ENCODE measurements around the gene THAP4. TPM values are rescaled to one million over a fixed set of nuclear protein-coding genes. Genes with fewer than 3 reads are reported as not detected.

THAP4 gene
- polyA plus RNA-seq, 1 of the 3 experiments (the other 2 are of a cell fraction), result 64.7 TPM

- DNase-seq, result no peak
- Histone ChIP-seq H3K4me1 (ENCODE audit: control insufficient read depth in 1 of 2, insufficient read depth in 2 of 2, low read depth in 1 of 2, low read length in 1 of 2) (peaks cover 0 to 19% of the 10 kb centered on the region in 2 experiments; a peak in 1 of 4 replicates), H3K4me2 (no peak overlapping the region), H3K9me2 (no peaks in the 10 kb centered on the region), H3K4me3 (ENCODE audit: low read depth in 2 of 2, low read length in 1 of 2) (no peak overlapping the region), H4K20me1 (ENCODE audit: insufficient read depth) (peaks cover 9% of the 10 kb centered on the region; the same call in 1 of the 2 replicates), H3K9me3 (no peaks in the 10 kb centered on the region), H3K27me3 (ENCODE audit: insufficient read depth) (no peaks in the 10 kb centered on the region), H3K36me3 (replicated peaks in 1 of 2; ENCODE audit: control insufficient read depth in 1 of 2, insufficient read depth in 2 of 2, low read length in 1 of 2) (peaks cover 2 to 16% of the 10 kb centered on the region in 2 experiments), H3K9ac (no peak overlapping the region), H2AFZ (ENCODE audit: low read depth) (no peak overlapping the region), H3F3A (replicated peaks; ENCODE audit: insufficient read depth) (peaks cover 9% of the 10 kb centered on the region), H3K79me2 (ENCODE audit: insufficient read depth) (peaks cover 80% of the 10 kb centered on the region), H3K27ac (ENCODE audit: low read depth in 2 of 2, low read length in 1 of 2) (no peak overlapping the region)
- ChIA-PET POLR2A (no interaction called here), CTCF (interaction anchor here (1.6 kb wide), 1 partner anchor 20 kb away, joined by 5 read pairs; no protein-coding TSS in a partner anchor)
- no peak for TF ChIP-seq RXRA (IDR thresholded peaks at IDR 0.05; ENCODE audit: borderline replicate concordance, low read depth)
- TF ChIP-seq, protein P1, sequence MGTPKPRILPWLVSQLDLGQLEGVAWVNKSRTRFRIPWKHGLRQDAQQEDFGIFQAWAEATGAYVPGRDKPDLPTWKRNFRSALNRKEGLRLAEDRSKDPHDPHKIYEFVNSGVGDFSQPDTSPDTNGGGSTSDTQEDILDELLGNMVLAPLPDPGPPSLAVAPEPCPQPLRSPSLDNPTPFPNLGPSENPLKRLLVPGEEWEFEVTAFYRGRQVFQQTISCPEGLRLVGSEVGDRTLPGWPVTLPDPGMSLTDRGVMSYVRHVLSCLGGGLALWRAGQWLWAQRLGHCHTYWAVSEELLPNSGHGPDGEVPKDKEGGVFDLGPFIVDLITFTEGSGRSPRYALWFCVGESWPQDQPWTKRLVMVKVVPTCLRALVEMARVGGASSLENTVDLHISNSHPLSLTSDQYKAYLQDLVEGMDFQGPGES (IDR thresholded peaks at IDR 0.05; ENCODE audit: low read depth, low read length), result no peak
- TF ChIP-seq SIN3A (IDR thresholded peaks at IDR 0.05; ENCODE audit: borderline replicate concordance, low read depth, low read length), result no peak
- TF ChIP-seq FOXM1 (IDR thresholded peaks at IDR 0.05; ENCODE audit: low read depth), result no peak
- TF ChIP-seq SMC3 (IDR thresholded peaks at IDR 0.05; ENCODE audit: low read depth, low read length), result no peak
- no peak for TF ChIP-seq EZH2phosphoT487 (IDR thresholded peaks at IDR 0.05; ENCODE audit: borderline replicate concordance, low read depth)
- no peak for TF ChIP-seq RFX5 (IDR thresholded peaks at IDR 0.05; ENCODE audit: low read length)
- TF ChIP-seq MEF2A (IDR thresholded peaks at IDR 0.05; ENCODE audit: borderline replicate concordance, low read depth), result no peak
- TF ChIP-seq TAF1 (IDR thresholded peaks at IDR 0.05; ENCODE audit: borderline replicate concordance, low read depth, low read length), result no peak
- no peak for TF ChIP-seq YY1 (IDR thresholded peaks at IDR 0.05; ENCODE audit: low read depth)
- WGBS (ENCODE audit: low lambda C conversion rate), result 97% methylated on average over 5 of the region's 5 CpGs
Observed at GRCh38 chr2:241618296-241618805, 18.6 kb downstream of the THAP4 start.

GRCh38 chr2:241617431-241618154 is 19.4 kb downstream of the THAP4 start:
- H3K36me3 ChIP-seq (replicated peaks in 1 of 2; ENCODE audit: control insufficient read depth in 1 of 2, insufficient read depth in 2 of 2, low read length in 1 of 2), result peaks cover 2 to 16% of the 10 kb centered on the region in 2 experiments
- no peak overlapping the region for H3K9ac ChIP-seq
- peak; percentile 45 for DNase-seq
- ChIA-PET CTCF (interaction anchor here (1.6 kb wide), 1 partner anchor 19 kb away, joined by 5 read pairs; no protein-coding TSS in a partner anchor), POLR2A (no interaction called here)
- TF ChIP-seq GABPA (IDR thresholded peaks at IDR 0.05; ENCODE audit: low read depth), result peak; percentile 63
- no peak for TF ChIP-seq FOXJ3 (CRISPR knock-in tag; IDR thresholded peaks at IDR 0.05)
- peaks cover 0 to 19% of the 10 kb centered on the region in 2 experiments; a peak in 1 of 4 replicates for H3K4me1 ChIP-seq (ENCODE audit: control insufficient read depth in 1 of 2, insufficient read depth in 2 of 2, low read depth in 1 of 2, low read length in 1 of 2)
- H4K20me1 ChIP-seq (ENCODE audit: insufficient read depth), result peaks cover 10% of the 10 kb centered on the region; the same call in 1 of the 2 replicates
- no peak overlapping the region; a peak in 1 of 4 replicates for H3K4me3 ChIP-seq (ENCODE audit: low read depth in 2 of 2, low read length in 1 of 2)
- H2AFZ ChIP-seq (ENCODE audit: low read depth), result no peak overlapping the region
- H3F3A ChIP-seq (replicated peaks; ENCODE audit: insufficient read depth), result peaks cover 9% of the 10 kb centered on the region
- peak overlapping the region in 1 of 2 experiments; percentile 43; a peak in 1 of 4 replicates for H3K27ac ChIP-seq (ENCODE audit: low read depth in 2 of 2, low read length in 1 of 2)
- H3K9me3 ChIP-seq, result no peaks in the 10 kb centered on the region
- 90% methylated on average over 11 of the region's 15 CpGs for WGBS (ENCODE audit: low lambda C conversion rate)
- no peak overlapping the region for H3K4me2 ChIP-seq
- peaks cover 78% of the 10 kb centered on the region for H3K79me2 ChIP-seq (ENCODE audit: insufficient read depth)
- no peaks in the 10 kb centered on the region for H3K9me2 ChIP-seq
- no peaks in the 10 kb centered on the region for H3K27me3 ChIP-seq (ENCODE audit: insufficient read depth)
